BJ (cell line): Measurements from ENCODE around the gene ZNF423. TPM values are rescaled to one million over a fixed set of nuclear protein-coding genes. Genes with fewer than 3 reads are reported as not detected.

ENCODE experiments used
- CTCF ChIA-PET: fragments of 350-600 bp; formaldehyde crosslinking; extraction: SDS; loops from one replicate; lab custom pipeline; 2021; ENCODE audit warnings: antibody characterized with exemption, inconsistent platforms; lab: Yijun Ruan, JAX
- POLR2A ChIA-PET: fragments of 300-600 bp; sonication (Branson Sonifier 250); formaldehyde crosslinking; extraction: SDS; loops from one replicate; lab custom pipeline; 2021; ENCODE audit warnings: antibody characterized with exemption; lab: Charles Lee
- DNase-seq: peaks from one replicate; pipeline ENCODE4 v3.0.0-alpha.2; 2011; ENCODE audit warnings: low read depth
- H3K27me3 ChIP-seq: 2 replicates; pipeline ENCODE4 v1.6.0; 2011; ENCODE audit warnings: low read length; ENCODE audit not compliant: control insufficient read depth, insufficient read depth
- H3K36me3 ChIP-seq: 2 replicates; pipeline ENCODE4 v1.5.1; 2011; ENCODE audit warnings: low read length; ENCODE audit not compliant: control insufficient read depth, insufficient read depth
- H3K4me3 ChIP-seq: 2 replicates; pipeline ENCODE4 v1.5.1; 2011; ENCODE audit warnings: low read depth, mild to moderate bottlenecking, control low read depth, low read length
- CTCF ChIP-seq: IDR thresholded peaks from 2 replicates; pipeline ENCODE4 v1.5.1; 2011; ENCODE audit warnings: low read depth, mild to moderate bottlenecking, control low read depth, inconsistent platforms, low read length, moderate library complexity; ENCODE audit not compliant: insufficient read depth
- polyA plus RNA-seq: library from polyadenylated mRNA; depleted of rRNA; stranded (reverse); fragments of >200 nt; gene quantifications from 2 replicates; pipeline ENCODE4 v1.2.3, GENCODE V29; 2011

The ZNF423 gene
- polyA plus RNA-seq, 1 experiment: 0.22 TPM

GRCh38 chr16:49712106-49712505 is 143.8 kb downstream of the ZNF423 start:
- H3K27me3 ChIP-seq: no peaks in the 10 kb centered on the region
- CTCF ChIA-PET: no interaction called here
- POLR2A ChIA-PET: no interaction called here
- no peaks in the 10 kb centered on the region for H3K36me3 ChIP-seq
- no peak overlapping the region for H3K4me3 ChIP-seq
- no peak for TF ChIP-seq CTCF
- DNase-seq: no peak

GRCh38 chr16:49709057-49709456 is 146.9 kb downstream of the ZNF423 start:
- ChIA-PET CTCF (interaction anchor here (1.1 kb wide), 1 partner anchor 100 kb away, joined by 3 read pairs; no protein-coding TSS in a partner anchor), POLR2A (no interaction called here)
- Histone ChIP-seq H3K36me3 (no peaks in the 10 kb centered on the region), H3K27me3 (no peaks in the 10 kb centered on the region), H3K4me3 (no peak overlapping the region)
- TF ChIP-seq CTCF: no peak
- no peak for DNase-seq

- no peaks in the 10 kb centered on the region for H3K27me3 ChIP-seq
- H3K4me3 ChIP-seq: no peak overlapping the region
- ChIA-PET POLR2A (no interaction called here), CTCF (interaction anchor here (1.1 kb wide), 1 partner anchor 100 kb away, joined by 3 read pairs; no protein-coding TSS in a partner anchor)
- no peaks in the 10 kb centered on the region for H3K36me3 ChIP-seq
- TF ChIP-seq CTCF: no peak
- no peak for DNase-seq
These were observed 147.4 kb downstream of the ZNF423 start for GRCh38 chr16:49708491-49708890.

- Histone ChIP-seq H3K27me3 (no peaks in the 10 kb centered on the region; the same call in 1 of the 2 replicates), H3K4me3 (no peak overlapping the region), H3K36me3 (no peaks in the 10 kb centered on the region)
- ChIA-PET CTCF (no interaction called here), POLR2A (no interaction called here)
- DNase-seq: no peak
- TF ChIP-seq CTCF: no peak
These were observed 149.1 kb downstream of the ZNF423 start for GRCh38 chr16:49706620-49707355.

GRCh38 chr16:49704586-49705155 is 151.2 kb downstream of the ZNF423 start:
- ChIA-PET POLR2A (no interaction called here), CTCF (interaction anchor here (1.4 kb wide), 1 partner anchor 10 kb away, joined by 3 read pairs; no protein-coding TSS in a partner anchor)
- TF ChIP-seq CTCF: peak; percentile 16; the same call in 1 of the 2 replicates
- Histone ChIP-seq H3K4me3 (no peak overlapping the region), H3K36me3 (no peaks in the 10 kb centered on the region), H3K27me3 (no peaks in the 10 kb centered on the region; the same call in 1 of the 2 replicates)
- no peak for DNase-seq
